Ascending aorta (tissue), 2 donors: Measurements from ENCODE around the gene LPO. TPM values are rescaled to one million over a fixed set of nuclear protein-coding genes. Genes with fewer than 3 reads are reported as not detected.

Experiments
- DNase-seq, 2 donors: peaks; one replicate each; pipeline ENCODE4 v3.0.0-alpha.2; 2019; ENCODE audit warnings: low spot score in 2 of 2
- H3K27ac ChIP-seq, 2 donors: fragments of 200-600 bp; sonication (generic); one replicate each; pipeline ENCODE4 v1.5.1; 2016 to 2017; ENCODE audit warnings: mild to moderate bottlenecking in 1 of 2
- H3K27me3 ChIP-seq: fragments of 200-600 bp; sonication (generic); one replicate; pipeline ENCODE4 v1.5.1; 2017
- H3K36me3 ChIP-seq, 2 donors: fragments of 200-600 bp; sonication (generic); one replicate each; pipeline ENCODE4 v1.5.1; 2016
- H3K4me1 ChIP-seq, 2 donors: fragments of 200-600 bp; sonication (generic); one replicate each; pipeline ENCODE4 v1.5.1; 2016 to 2017; ENCODE audit warnings: mild to moderate bottlenecking in 1 of 2
- H3K4me3 ChIP-seq, 2 donors: fragments of 200-600 bp; sonication (generic); one replicate each; pipeline ENCODE4 v1.5.1; 2016 to 2017; ENCODE audit warnings: mild to moderate bottlenecking in 1 of 2
- H3K9me3 ChIP-seq, 2 donors: fragments of 200-600 bp; sonication (generic); one replicate each; pipeline ENCODE4 v1.5.1; 2016
- CTCF ChIP-seq, 3 experiments: fragments of 200-600 bp in 2 of 3; fragments of 450-650 bp in 1 of 3; sonication (generic) in 2 of 3; IDR thresholded peaks; one replicate each; pipeline ENCODE4 v1.5.1; 2016 to 2019; ENCODE audit warnings: antibody characterized with exemption in 3 of 3, mild to moderate bottlenecking in 1 of 3, moderate library complexity in 1 of 3
- intact Hi-C: fragments of 100-400 bp; cut with DNase I; formaldehyde crosslinking; loops from one replicate; pipeline ENCODE4 v1.15.1; 2023
- total RNA-seq: library from RNA; depleted of rRNA; stranded (reverse); fragments of >200 nt; gene quantifications from one replicate; pipeline ENCODE4 v1.1.0, GENCODE V29; 2016

Gene LPO
- total RNA-seq, 1 donor from 2014 or later = not detected

- Histone ChIP-seq H3K9me3 (no peaks in the 10 kb centered on the region), H3K4me3 (no peak overlapping the region), H3K27ac (no peak overlapping the region), H3K27me3 (no peaks in the 10 kb centered on the region), H3K36me3 (peaks cover 0 to 22% of the 10 kb centered on the region in 2 donors), H3K4me1 (no peaks in the 10 kb centered on the region)
- no peak for TF ChIP-seq CTCF (IDR thresholded peaks at IDR 0.05)
- no peak for DNase-seq
- intact Hi-C loops = no loop called here
These were observed 68.0 kb downstream of the LPO start for GRCh38 chr17:58306131-58306951.

GRCh38 chr17:58307468-58308172 lies 69.2 kb downstream of the LPO start:
- Histone ChIP-seq H3K4me3 (no peak overlapping the region), H3K9me3 (no peaks in the 10 kb centered on the region), H3K27ac (no peak overlapping the region), H3K27me3 (no peaks in the 10 kb centered on the region), H3K36me3 (peaks cover 0 to 20% of the 10 kb centered on the region in 2 donors), H3K4me1 (no peaks in the 10 kb centered on the region)
- intact Hi-C loops = no loop called here
- DNase-seq = no peak
- no peak for TF ChIP-seq CTCF (IDR thresholded peaks at IDR 0.05)

GRCh38 chr17:58308173-58308984 lies 70.0 kb downstream of the LPO start:
- TF ChIP-seq CTCF (IDR thresholded peaks at IDR 0.05) = peak in 1 of 3 experiments; percentile 5
- H3K4me1 ChIP-seq = no peaks in the 10 kb centered on the region
- no peaks in the 10 kb centered on the region for H3K9me3 ChIP-seq
- H3K4me3 ChIP-seq = no peak overlapping the region
- DNase-seq = no peak
- no peaks in the 10 kb centered on the region for H3K27me3 ChIP-seq
- H3K36me3 ChIP-seq = peaks cover 0 to 20% of the 10 kb centered on the region in 2 donors
- H3K27ac ChIP-seq = no peak overlapping the region
- intact Hi-C loops = no loop called here

GRCh38 chr17:58308985-58309917 lies 70.9 kb downstream of the LPO start:
- intact Hi-C loops = no loop called here
- no peak for TF ChIP-seq CTCF (IDR thresholded peaks at IDR 0.05)
- Histone ChIP-seq H3K9me3 (no peaks in the 10 kb centered on the region), H3K36me3 (peaks cover 0 to 20% of the 10 kb centered on the region in 2 donors), H3K27me3 (no peaks in the 10 kb centered on the region), H3K4me3 (no peak overlapping the region), H3K4me1 (no peaks in the 10 kb centered on the region), H3K27ac (no peak overlapping the region)
- no peak for DNase-seq

GRCh38 chr17:58309918-58310259 lies 71.5 kb downstream of the LPO start:
- no peaks in the 10 kb centered on the region for H3K4me1 ChIP-seq
- intact Hi-C loops = no loop called here
- DNase-seq = no peak
- H3K27ac ChIP-seq = no peak overlapping the region
- H3K36me3 ChIP-seq = peaks cover 0 to 20% of the 10 kb centered on the region in 2 donors
- H3K9me3 ChIP-seq = no peaks in the 10 kb centered on the region
- H3K4me3 ChIP-seq = no peak overlapping the region
- TF ChIP-seq CTCF (IDR thresholded peaks at IDR 0.05) = no peak
- no peaks in the 10 kb centered on the region for H3K27me3 ChIP-seq
